Measurements from ENCODE around the gene TLE3.
A peak's percentile ranks its signal among the peaks of the same experiment; 100 is the strongest.
"Not testable (repeated sequence)": the region's sequence is repeated elsewhere in the genome, so short reads cannot be mapped to it uniquely, and the experiment has no call there.

Gene TLE3

GRCh38 chr15:70097321-70098152 lies at the start of gene TLE3:
Gene TLE3 (minus strand): TSS chr15:70097917. CDS start chr15:70096798, 1,119 bp downstream.
- peak; percentile 99 for DNase-seq (ENCODE audit: insufficient read length, low spot score)
- peak; percentile 93 for FAIRE-seq

- no peak for FAIRE-seq
- DNase-seq (ENCODE audit: insufficient read length, low spot score): no peak
Observed at GRCh38 chr15:70147178-70147760, 49.6 kb upstream of the TLE3 start.

- FAIRE-seq (no peak), DNase-seq (ENCODE audit: insufficient read length, low spot score) (no peak)
Observed at GRCh38 chr15:70146771-70147170, 49.1 kb upstream of the TLE3 start.

GRCh38 chr15:70146162-70146561 lies 48.4 kb upstream of the TLE3 start:
- FAIRE-seq (peak; percentile 33), DNase-seq (ENCODE audit: insufficient read length, low spot score) (no peak)

GRCh38 chr15:70145261-70145660 lies 47.5 kb upstream of the TLE3 start:
- no peak for DNase-seq (ENCODE audit: insufficient read length, low spot score)
- no peak for FAIRE-seq

GRCh38 chr15:70142322-70143191 lies 44.8 kb upstream of the TLE3 start:
- peak; percentile 46 for FAIRE-seq
- DNase-seq (ENCODE audit: insufficient read length, low spot score): peak; percentile 77

GRCh38 chr15:70142072-70142321 lies 44.3 kb upstream of the TLE3 start:
- DNase-seq (ENCODE audit: insufficient read length, low spot score): no peak
- FAIRE-seq: peak; percentile 13

- FAIRE-seq (no peak), DNase-seq (ENCODE audit: insufficient read length, low spot score) (no peak)
Observed at GRCh38 chr15:70141376-70142071, 43.8 kb upstream of the TLE3 start.

GRCh38 chr15:70140543-70141375 lies 43.0 kb upstream of the TLE3 start:
- FAIRE-seq (peak; percentile 16), DNase-seq (ENCODE audit: insufficient read length, low spot score) (no peak)

- no peak for FAIRE-seq
- DNase-seq (ENCODE audit: insufficient read length, low spot score): no peak
Observed at GRCh38 chr15:70140025-70140542, 42.4 kb upstream of the TLE3 start.

- FAIRE-seq: no peak
Observed at GRCh38 chr15:70137967-70138366, 40.2 kb upstream of the TLE3 start.

GRCh38 chr15:70137021-70137420 lies 39.3 kb upstream of the TLE3 start:
- DNase-seq (ENCODE audit: insufficient read length, low spot score); FAIRE-seq: not testable (repeated sequence)

More at GRCh38 chr15:70137967-70138366, 40.2 kb upstream of the TLE3 start:
- DNase-seq (ENCODE audit: insufficient read length, low spot score): no peak

- DNase-seq (ENCODE audit: insufficient read length, low spot score): no peak
- no peak for FAIRE-seq
Observed at GRCh38 chr15:70133781-70134421, 36.2 kb upstream of the TLE3 start.

GRCh38 chr15:70133296-70133695 lies 35.6 kb upstream of the TLE3 start:
- FAIRE-seq (no peak), DNase-seq (ENCODE audit: insufficient read length, low spot score) (no peak)

- DNase-seq (ENCODE audit: insufficient read length, low spot score): no peak
- FAIRE-seq: no peak
Observed at GRCh38 chr15:70132571-70132970, 34.9 kb upstream of the TLE3 start.

- DNase-seq (ENCODE audit: insufficient read length, low spot score) (no peak), FAIRE-seq (no peak)
Observed at GRCh38 chr15:70132139-70132538, 34.4 kb upstream of the TLE3 start.

- no peak for FAIRE-seq
- DNase-seq (ENCODE audit: insufficient read length, low spot score): no peak
Observed at GRCh38 chr15:70128414-70129140, 30.9 kb upstream of the TLE3 start.

- no peak for DNase-seq (ENCODE audit: insufficient read length, low spot score)
- FAIRE-seq: no peak
Observed at GRCh38 chr15:70127770-70128413, 30.2 kb upstream of the TLE3 start.

Data from HTR-8/SVneo (cell line).